ENCODE data around the gene FBXO42.
A peak's percentile ranks its signal among the peaks of the same experiment; 100 is the strongest.
"Not testable (repeated sequence)": the region's sequence is repeated elsewhere in the genome, so short reads cannot be mapped to it uniquely, and the experiment has no call there.

FBXO42 gene

DNA sequence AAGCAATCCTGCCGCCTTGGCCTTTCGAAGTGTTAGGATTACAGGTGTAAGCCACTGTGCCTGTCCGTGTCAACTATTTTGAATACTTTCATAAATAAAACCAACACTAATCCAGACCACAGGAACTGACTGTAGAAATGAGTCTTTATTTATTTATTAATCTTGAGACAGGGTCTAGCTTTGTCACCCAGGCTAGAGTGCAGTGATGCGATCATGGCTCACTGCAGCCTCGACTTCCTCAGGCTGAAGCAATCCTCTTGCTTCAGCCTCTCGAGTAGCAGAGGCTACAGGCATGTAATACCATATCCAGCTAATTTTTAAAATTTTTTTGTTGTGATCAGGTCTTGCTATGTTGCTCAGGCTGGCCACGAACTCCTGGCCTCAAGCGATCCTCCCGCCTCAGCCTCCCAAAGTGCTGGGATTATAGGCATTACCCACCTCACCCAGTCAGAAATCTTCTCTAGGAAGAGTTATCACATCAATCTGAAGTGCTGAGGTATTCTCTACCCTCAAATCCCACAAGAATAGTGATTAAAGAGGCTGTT lies 93.6 kb downstream of the FBXO42 start:
- no peak for DNase-seq

- no peak for DNase-seq
These were observed 94.3 kb downstream of the FBXO42 start for GRCh38 chr1:16257968-16258367.

DNA sequence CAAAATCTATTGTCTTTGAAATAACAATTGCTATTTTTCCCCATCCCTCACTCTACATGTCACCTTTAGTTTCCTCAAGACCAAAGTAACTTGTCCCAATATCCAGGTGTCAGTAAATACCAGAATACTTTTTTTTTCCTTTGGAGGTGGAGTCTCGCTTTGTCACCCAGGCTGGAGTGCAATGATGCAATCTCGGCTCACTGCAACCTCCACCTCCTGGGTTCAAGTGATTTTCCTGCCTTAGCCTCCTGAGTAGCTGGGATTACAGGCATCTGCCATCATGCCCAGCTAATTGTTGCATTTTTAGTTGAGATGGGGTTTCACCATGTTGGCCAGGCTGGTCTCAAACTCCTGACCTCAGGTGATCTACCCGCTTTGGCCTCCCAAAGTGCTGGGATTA lies 94.7 kb downstream of the FBXO42 start:
- not testable (repeated sequence) for DNase-seq

- DNase-seq = no peak
These were observed 95.8 kb downstream of the FBXO42 start for GRCh38 chr1:16256478-16256877.

- DNase-seq = no peak
These were observed 97.9 kb downstream of the FBXO42 start for GRCh38 chr1:16254263-16254928.

DNA sequence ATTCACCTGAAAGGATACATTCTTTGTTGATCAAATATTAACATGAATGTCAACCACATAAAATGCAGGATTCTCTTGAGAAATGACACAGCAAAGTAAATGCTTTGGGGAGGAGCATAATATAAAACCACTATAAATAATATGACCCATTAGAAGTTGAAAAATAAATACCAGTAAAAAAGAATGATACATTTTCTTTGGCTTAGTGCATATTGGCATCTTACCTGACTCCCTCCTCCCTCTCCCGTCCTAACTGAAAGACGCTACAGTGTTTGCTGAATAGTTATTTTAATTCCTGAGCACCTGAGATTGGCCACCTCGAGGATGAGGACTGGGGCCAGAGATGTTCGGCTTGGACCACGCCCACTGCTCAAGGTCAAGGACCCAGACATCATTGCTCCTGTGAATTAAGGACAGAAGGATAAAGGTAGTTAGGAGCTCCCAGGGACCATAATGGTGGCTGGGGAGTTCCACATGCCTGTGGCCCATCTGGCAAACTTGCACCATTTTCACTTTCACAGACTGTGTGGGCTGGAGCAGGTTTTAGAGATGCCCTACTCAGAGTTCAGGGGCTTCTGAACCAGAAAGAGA lies 98.9 kb downstream of the FBXO42 start:
- no peak for DNase-seq

DNA sequence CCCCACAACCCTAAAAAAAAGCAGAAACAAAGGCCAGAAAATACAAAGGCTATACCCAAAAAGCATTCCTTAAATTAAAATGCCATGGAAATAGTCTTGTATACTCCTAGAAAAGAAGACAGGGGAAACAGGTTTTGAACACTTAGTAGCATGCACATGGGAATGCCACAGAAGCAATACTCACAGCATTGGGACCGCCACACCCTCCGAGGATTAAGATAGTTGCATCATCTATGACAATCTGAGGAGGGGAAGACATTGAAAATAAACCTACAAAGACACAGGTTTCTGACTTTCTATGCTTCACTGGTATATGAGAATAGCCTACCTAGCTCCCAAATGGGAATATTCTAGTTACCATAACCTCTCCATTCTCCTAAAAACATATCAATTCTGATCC lies 99.4 kb downstream of the FBXO42 start:
- no peak for DNase-seq

DNA sequence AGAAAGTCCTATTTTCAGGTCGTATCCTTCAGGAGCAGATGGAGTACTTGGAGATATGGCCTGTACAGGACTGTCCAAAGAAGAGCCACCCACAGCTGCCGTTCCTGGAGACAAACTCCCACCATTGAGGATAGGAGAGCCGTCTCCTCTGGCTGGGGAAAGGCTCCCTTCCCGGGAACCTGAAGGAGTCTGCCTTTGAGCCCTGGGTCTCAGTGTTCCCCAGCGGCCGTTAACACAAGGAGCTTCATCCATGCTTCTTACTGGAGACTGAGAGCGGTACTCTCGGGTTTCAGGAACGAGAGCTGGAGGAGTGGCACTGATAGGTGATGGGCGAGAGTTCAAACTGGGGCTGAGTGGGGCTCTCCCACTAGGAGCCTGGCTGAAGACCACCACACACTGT lies 100.9 kb downstream of the FBXO42 start:
- DNase-seq = peak; percentile 38 to 66

- no peak for DNase-seq
These were observed 101.6 kb downstream of the FBXO42 start for GRCh38 chr1:16250524-16251251.

- DNase-seq = no peak
These were observed 102.6 kb downstream of the FBXO42 start for GRCh38 chr1:16249596-16250241.

GRCh38 chr1:16248603-16249516 lies 103.4 kb downstream of the FBXO42 start:
- DNase-seq = peak; percentile 34 to 36

DNA sequence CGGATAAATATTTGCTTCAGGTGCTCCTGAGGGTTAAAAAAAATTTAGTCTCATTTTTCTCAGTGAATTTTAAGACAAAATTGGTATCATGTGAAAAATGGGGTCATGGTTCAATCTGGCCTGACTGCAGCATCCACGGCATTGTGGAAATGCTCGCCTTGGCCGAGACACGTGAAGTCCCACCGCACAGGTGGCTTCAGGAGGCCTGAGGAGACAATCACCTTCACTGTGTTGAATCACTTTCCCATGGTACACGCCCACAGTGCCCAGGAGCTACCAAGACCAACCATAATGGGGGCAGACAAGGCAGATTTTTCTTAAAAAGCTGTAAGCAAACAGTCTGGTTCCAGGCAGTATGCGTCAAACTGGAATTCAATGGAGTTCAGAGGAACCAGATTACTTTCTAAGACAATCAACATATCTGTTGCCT lies 104.3 kb downstream of the FBXO42 start:
- no peak for DNase-seq

GRCh38 chr1:16247441-16247840 lies 104.8 kb downstream of the FBXO42 start:
- DNase-seq = no peak

GRCh38 chr1:16246961-16247360 lies 105.3 kb downstream of the FBXO42 start:
- no peak for DNase-seq

- not testable (repeated sequence) for DNase-seq
These were observed 106.0 kb downstream of the FBXO42 start for GRCh38 chr1:16246239-16246638.

DNA sequence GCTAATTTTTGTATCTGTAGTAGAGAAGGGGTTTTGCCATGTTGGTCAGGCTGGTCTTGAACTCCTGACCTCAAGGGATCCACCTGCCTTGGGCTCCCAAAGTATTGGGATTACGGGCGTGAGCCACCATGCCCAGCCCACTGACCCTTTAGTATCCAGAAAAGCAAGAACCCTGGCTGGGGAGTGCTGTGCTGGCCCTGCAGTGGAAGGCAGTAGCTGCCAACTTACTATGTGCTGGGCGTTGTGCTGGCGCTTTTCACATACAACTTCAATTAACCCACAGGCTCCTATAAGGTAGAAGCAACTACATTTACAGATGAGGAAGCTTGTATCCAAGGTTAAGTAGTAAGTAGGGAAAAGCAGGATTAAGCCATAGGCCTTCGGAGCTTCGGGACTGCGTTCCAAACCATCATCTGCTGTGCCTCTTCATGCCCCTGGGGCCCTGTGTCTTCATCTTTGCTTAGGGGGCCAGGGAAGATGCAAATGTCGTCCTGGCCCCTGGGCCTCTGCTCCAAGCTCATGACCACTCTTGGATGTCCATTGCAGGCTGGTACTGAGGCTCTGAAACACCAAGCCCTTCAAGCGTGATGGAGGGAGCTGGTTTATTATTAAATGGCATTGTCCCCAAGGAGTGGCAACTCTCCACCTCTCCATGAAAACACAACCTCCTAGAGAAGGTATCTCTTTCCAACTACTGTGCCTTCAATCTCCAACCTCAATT lies 106.6 kb downstream of the FBXO42 start:
- DNase-seq = no peak

- DNase-seq = no peak
These were observed 107.5 kb downstream of the FBXO42 start for GRCh38 chr1:16244650-16245285.

- DNase-seq = peak; percentile 51 to 80
These were observed 108.2 kb downstream of the FBXO42 start for GRCh38 chr1:16243936-16244649.

DNA sequence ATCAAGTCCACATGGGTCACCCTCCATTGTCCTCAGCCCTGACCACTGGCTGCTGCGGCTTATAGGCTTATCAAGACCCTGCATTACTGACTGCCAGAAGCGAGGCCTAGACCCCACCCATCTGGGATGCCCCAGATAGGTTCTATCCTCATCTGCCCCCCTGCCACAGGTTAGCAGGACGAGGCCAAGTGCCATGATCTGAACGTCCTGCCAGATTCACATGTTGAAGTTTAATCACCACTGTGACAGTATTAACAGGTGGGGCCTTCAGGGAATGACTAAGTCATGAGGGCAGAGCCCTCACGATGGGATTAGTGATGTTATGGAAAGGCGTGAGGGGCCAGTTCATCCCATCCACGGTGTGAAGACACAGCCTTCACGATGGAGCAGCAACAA lies 109.1 kb downstream of the FBXO42 start:
- no peak for DNase-seq

DNA sequence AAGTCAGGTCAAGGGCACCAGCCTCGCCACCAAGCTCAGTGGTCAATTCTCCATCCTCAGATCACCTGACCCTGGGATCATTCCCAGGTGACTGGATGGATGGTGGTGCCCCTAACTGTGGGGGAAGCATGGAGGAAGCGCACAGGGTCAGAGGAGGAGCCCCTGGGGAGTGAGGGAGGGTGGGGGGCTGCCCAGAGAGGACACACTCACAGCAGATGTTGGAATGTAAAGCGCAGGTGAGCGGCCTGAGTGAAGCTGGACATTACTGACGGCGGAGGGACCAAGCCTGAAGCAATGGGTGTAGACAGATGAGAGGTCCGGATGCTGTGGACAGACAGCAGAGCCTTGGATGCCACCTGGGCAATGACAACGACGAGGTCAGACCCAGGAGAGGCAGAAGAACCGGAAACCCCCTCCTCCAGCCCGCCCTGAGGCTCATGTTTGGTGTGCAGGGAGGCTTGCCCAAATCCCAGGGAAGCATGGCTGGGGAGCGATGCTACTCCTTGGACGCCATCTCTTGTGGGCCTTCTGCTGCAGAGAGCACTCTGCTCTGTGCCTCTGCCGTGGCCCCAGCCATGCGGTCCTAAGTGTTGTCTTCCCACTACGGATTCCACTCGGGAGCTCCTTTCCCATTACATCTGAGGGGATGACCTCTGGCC lies 109.6 kb downstream of the FBXO42 start:
- no peak for DNase-seq

Data from NCI-H526 (cell line).